ENCODE results near the gene PTCHD4.

Gene PTCHD4

DNA sequence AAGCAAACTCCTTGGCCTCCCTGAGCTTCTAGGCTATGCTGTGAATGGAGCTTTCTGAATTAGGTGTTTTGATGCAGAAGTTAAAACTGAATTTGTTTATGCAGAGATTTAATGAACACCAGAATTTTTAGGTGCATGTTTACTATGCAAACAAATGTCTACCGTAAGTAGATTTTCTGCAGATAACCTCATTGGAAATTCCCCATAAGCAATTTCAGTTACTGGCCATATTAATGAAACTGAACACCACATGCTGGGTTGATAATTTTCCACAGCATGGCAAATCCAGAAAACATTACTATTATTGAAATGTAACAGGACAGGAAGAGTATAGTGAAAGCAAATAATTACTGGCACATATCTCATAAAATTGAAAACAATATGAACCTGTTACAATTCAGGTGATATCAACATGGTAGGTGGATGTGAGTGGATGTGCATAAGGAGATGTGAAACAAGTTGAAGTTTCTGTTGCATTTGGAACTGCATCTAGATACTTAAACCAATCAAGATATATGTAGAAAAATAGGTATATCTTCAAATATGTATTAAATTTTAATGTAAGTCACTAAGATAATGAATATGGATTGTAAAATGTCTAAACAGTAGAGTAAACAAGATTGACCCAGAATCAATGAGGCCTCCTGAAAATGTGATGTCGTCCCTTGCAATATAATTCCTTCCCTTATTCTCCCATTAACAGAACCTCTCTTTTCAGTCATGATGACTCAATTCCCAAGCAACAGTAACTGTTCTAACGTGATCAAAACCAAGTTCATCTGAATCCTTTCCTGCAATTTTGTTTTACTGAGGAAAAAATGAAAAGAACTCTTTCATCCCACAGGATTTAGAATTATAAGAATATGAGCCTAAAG, 11.0 kb downstream of the PTCHD4 start:
- DNase-seq (ENCODE audit: low read depth in 2 of 2, low spot score in 1 of 2), result no peak

DNA sequence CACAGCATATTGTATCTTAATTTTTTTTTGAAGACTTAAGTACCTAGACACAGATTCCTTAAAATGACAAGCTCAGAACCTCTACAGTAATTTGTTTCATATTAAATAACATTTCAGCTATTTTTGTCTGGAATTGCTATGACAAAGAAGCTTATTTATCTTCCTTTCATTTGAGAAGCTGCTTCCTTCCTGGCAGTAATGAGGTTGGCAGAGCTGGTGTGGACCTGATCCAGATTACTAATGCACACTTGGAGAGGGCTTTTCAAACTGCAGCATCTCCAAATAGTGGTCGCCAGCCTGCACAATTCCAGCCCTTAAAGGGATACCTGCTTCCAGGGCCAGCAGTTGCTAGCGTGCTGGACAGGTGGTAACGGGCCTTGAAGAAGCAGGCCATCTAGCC, 12.1 kb downstream of the PTCHD4 start:
- no peak for DNase-seq (ENCODE audit: low read depth in 2 of 2, low spot score in 1 of 2)

GRCh38 chr6:48092550-48093217, 18.3 kb downstream of the PTCHD4 start:
- DNase-seq (ENCODE audit: low read depth in 2 of 2, low spot score in 1 of 2), result no peak

DNA sequence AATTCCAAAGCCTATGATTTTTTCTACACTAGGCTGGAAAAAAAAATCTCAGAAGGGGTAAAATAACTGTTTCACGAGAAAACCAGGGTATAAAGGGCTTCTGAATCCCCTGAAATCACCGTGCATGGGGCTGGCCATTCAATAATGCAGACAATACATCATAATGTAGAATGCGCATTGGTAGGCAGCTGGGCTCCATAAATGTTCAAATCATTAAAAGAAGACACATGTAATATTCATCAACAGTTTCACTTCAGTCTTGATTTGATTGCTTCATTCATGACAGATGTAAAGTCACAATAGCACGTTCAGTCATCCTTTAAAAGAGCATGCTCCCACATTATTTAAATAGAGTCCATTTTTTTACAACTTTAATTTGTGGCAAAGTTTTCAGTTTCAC, 20.5 kb downstream of the PTCHD4 start:
- DNase-seq (ENCODE audit: low read depth in 2 of 2, low spot score in 1 of 2), result no peak

GRCh38 chr6:48087448-48087847, 23.5 kb downstream of the PTCHD4 start:
- no peak for DNase-seq (ENCODE audit: low read depth in 2 of 2, low spot score in 1 of 2)

GRCh38 chr6:48086187-48086586, 24.8 kb downstream of the PTCHD4 start:
- no peak for DNase-seq (ENCODE audit: low read depth in 2 of 2, low spot score in 1 of 2)

DNA sequence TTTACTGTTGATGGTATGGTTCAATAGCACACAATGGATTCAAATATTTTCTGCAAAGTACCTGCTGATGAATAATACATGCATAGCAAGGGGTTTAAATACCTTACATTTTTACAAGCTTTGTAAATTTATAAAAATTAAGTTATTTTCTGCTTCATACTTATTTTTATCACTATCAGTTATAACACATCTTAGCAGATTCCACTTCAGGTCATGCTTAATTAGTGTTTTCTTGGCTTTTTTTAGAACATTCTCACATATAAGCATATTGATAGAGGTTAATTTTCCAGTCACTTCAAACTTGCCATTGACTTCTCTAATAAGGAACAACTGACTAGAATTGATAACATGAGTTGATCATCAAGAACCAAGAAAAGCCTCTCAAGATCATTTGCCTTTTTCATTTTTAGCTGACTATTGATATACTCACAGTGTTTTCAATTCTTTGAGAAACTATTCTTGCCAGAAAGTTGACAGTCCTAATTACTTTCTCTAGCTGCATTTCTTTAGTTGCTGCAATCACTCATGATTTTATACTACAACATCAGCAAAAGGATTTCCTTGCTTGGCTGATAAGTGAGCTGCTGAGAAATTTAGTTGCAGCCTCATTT, 25.8 kb downstream of the PTCHD4 start:
- DNase-seq (ENCODE audit: low read depth in 2 of 2, low spot score in 1 of 2), result no peak

- DNase-seq (ENCODE audit: low read depth in 2 of 2, low spot score in 1 of 2), result no peak
Observed at GRCh38 chr6:48084201-48084600, 26.8 kb downstream of the PTCHD4 start.

DNA sequence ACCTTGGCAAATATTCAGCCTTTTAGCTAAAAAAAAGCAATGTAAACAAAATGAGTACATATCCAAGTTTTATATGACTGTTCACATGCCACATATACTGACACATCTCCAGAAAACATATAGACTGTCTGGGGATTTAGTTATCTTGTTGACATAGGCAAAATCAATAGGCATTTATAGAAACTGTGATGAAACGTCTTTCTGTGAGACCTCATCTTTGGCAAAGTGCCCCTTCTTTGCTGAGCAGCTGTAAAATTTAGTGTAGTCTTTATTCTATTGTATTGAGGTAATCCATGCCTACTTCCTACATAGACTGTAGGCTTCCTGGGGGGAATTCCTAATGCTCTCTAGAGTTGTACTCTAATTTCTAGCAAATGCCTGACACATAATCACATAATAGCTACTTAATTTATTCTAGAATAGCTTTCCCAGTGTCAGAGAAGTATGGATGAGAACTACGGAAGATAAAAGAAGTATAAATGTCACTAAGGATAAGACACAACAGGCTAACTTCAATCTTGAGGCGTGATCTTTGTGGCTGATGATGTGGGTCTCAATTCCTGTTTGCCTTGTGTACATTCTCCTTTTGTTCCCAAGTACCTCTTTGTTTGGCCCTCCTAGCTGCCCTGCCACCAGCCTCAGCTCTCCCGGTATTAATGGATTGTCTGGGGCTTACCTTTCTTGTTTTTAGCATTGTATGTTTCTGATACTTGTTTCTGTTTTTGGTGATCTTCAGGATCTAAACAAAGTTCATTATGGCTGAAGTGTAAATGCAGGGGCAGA, 30.6 kb downstream of the PTCHD4 start:
- DNase-seq (ENCODE audit: low read depth in 2 of 2, low spot score in 1 of 2), result no peak

GRCh38 chr6:48078120-48078519, 32.9 kb downstream of the PTCHD4 start:
- DNase-seq (ENCODE audit: low read depth in 2 of 2, low spot score in 1 of 2), result no peak

DNA sequence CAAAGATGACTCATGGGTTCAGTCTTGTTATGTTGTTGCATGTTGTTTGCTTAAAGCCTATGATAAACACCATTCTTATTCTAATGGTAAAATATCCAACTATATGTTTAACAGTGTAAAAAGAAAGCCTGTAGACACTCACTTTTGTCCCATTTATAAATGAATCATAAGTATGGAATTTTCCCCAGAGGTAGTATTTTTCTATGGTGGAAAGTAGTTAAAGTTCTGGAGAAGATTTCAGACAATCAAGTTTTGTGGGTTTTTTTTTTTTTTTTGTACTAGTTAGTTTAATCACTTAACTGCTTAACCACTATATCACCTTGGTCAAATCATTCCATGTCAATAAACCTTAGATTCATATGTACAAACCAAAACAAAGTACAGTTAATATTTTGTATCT, 35.8 kb downstream of the PTCHD4 start:
- DNase-seq (ENCODE audit: low read depth in 2 of 2, low spot score in 1 of 2), result no peak

GRCh38 chr6:48073976-48074767, 36.8 kb downstream of the PTCHD4 start:
- no peak for DNase-seq (ENCODE audit: low read depth in 2 of 2, low spot score in 1 of 2)

DNA sequence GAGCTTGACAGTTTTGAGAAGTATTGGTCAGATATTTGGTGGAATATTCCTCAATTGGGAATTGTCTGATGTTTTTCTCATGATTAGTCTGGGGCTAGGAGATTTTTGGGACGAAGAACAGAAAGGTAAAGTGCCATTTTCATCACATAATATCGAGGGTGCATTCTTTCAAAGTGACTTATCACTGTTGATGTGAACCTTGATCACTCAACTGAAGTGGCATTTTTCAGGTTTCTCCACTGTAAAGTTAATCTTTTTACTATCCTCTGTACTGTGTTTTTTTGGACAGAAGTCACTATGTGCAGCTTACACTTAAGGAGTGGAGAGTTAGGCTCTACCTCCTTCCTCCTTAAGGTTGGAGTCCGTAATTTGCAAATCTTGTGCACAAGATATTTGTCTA, 39.2 kb downstream of the PTCHD4 start:
- no peak for DNase-seq (ENCODE audit: low read depth in 2 of 2, low spot score in 1 of 2)

GRCh38 chr6:48069280-48069679, 41.7 kb downstream of the PTCHD4 start:
- DNase-seq (ENCODE audit: low read depth in 2 of 2, low spot score in 1 of 2), result no peak

GRCh38 chr6:48068278-48069251, 42.4 kb downstream of the PTCHD4 start:
- no peak for DNase-seq (ENCODE audit: low read depth in 2 of 2, low spot score in 1 of 2)

DNA sequence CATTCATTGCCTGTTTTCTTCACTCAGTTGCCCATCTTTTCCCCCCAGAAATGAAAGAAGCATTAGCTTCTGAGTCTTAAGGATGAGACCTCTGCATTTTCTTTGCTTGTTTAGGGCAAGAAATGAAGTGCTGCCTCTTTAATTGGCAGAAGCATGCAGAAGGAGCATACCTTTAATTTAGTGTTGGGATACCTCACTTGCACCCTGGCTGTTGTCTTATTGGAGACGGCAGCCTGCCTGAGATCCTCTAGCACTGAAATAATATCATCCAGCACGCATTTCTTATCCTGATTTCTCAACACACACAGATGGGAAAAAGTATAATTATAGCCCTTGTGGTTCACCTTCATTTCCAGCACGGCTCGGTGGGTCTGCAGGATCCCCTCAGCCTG, 43.1 kb downstream of the PTCHD4 start:
- DNase-seq (ENCODE audit: low read depth in 2 of 2, low spot score in 1 of 2), result no peak

DNA sequence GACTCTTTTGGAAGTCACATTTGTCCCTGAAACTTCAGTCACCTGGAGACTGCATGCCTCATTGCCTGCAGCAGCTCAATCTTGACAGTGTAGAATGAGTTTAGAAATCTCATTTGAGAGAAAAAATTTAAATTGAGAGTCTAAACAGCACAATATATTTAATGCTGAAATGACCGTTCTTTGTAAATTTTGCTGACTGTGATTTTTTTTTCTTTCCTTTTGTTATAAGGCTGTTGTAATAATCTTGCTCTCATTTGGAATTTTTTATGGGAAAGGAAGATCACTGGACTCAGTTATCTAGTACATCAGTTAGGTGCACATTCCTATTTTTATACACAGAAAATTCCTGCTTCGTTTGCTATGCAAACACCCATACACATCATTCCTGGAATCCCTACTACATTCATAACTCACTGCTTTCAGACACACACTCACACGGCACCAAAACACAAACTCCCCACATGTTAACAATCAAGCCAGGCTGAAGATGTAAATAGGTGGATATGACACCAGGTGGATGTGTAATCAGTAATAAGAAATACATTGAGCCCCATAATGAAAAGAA, 43.8 kb downstream of the PTCHD4 start:
- no peak for DNase-seq (ENCODE audit: low read depth in 2 of 2, low spot score in 1 of 2)

DNA sequence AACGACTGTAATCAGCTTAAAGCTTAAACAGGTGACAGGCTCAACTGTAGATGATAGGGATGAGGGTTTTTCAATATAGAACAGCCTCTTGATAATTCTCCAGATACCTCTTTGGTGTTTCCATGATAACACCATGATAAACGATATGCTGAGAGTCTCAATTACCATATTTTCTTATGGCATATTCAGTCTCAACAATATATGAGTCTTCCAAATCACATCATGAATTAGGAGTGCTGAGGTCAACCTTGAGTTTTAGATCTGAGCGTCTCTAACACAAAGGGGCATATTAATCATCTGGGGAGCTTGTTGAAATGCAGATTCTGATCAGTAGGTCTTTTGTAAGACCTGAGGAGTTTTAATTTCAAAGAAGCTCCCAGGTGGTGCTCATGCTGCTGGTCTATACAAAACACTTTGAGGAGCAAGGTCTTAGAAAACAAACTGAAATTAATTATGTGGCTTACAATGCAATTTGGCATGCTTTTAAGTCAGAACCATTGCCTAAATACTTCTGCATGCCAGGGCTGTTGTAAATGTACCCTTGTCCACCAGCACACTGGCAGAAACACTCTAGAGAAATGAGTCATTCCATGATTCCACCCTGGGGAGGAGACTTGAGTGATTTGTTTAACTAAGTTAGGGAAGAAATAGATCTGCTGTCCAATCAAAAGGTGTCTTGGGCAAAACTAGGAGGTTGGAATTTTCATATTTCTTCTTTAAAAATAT, 49.6 kb downstream of the PTCHD4 start:
- no peak for DNase-seq (ENCODE audit: low read depth in 2 of 2, low spot score in 1 of 2)
